OCI-LY3 (cell line): Measurements from ENCODE around the gene WNT7A.

Experiments
- H2AFZ ChIP-seq: fragments of 200-600, 300-600 bp; shearing (Covaris generic); 2 replicates; pipeline ENCODE4 v1.6.0; 2014; ENCODE audit warnings: antibody characterized with exemption, low read depth, low read length
- H3K27ac ChIP-seq: fragments of 200-600, 300-600 bp; sonication (generic); 2 replicates; pipeline ENCODE4 v1.5.1; 2014; ENCODE audit warnings: mild to moderate bottlenecking, low read length, moderate library complexity, mixed read lengths
- H3K27me3 ChIP-seq: fragments of 200-600, 300-600 bp; sonication (generic); 2 replicates; pipeline ENCODE4 v1.6.1; 2014; ENCODE audit warnings: low read depth, low read length, mixed read lengths
- H3K36me3 ChIP-seq: fragments of 200-600, 300-600 bp; sonication (generic); replicated peaks from 2 replicates; pipeline ENCODE3; 2014; ENCODE audit warnings: low read depth, low read length, mixed read lengths
- H3K4me1 ChIP-seq: fragments of 300-600, 200-600 bp; sonication (generic); 2 replicates; pipeline ENCODE4 v1.6.1; 2014; ENCODE audit warnings: low read length, mixed read lengths
- H3K4me2 ChIP-seq: fragments of 200-600, 300-600 bp; sonication (generic); 2 replicates; pipeline ENCODE4 v1.6.1; 2014; ENCODE audit warnings: low read length, mixed read lengths
- H3K4me3 ChIP-seq: fragments of 300-600, 200-600 bp; sonication (generic); 2 replicates; pipeline ENCODE4 v1.5.1; 2014; ENCODE audit warnings: antibody characterized with exemption, mild to moderate bottlenecking, low read length, moderate library complexity
- H3K79me2 ChIP-seq: fragments of 300-600, 200-600 bp; shearing (Covaris generic); 2 replicates; pipeline ENCODE4 v1.6.1; 2014; ENCODE audit warnings: mild to moderate bottlenecking, low read length, mixed read lengths
- H3K9ac ChIP-seq: fragments of 300-600, 200-600 bp; shearing (Covaris generic); 2 replicates; pipeline ENCODE4 v1.6.0; 2014; ENCODE audit warnings: mild to moderate bottlenecking, low read length, moderate library complexity
- H3K9me3 ChIP-seq: fragments of 200-600, 300-600 bp; shearing (Covaris generic); 2 replicates; pipeline ENCODE4 v1.6.1; 2014; ENCODE audit warnings: low read length, mixed read lengths; ENCODE audit not compliant: insufficient read depth
- H4K20me1 ChIP-seq: fragments of 200-600, 300-600 bp; sonication (generic); 2 replicates; pipeline ENCODE4 v1.6.1; 2016; ENCODE audit warnings: low read length, mixed read lengths; ENCODE audit not compliant: insufficient read depth
- EZH2phosphoT487 ChIP-seq: fragments of 200-600 bp; shearing (Covaris generic); IDR thresholded peaks from 2 replicates; pipeline ENCODE4 v1.6.1; 2018; ENCODE audit warnings: antibody characterized with exemption, mixed run types, low read depth
- TF ChIP-seq, protein P1 (sequence below): fragments of 200-600, 300-600 bp; sonication (generic); IDR thresholded peaks from 2 replicates; pipeline ENCODE4 v1.5.1; 2014; ENCODE audit warnings: antibody characterized with exemption, low read length, low read depth

Gene WNT7A

DNA sequence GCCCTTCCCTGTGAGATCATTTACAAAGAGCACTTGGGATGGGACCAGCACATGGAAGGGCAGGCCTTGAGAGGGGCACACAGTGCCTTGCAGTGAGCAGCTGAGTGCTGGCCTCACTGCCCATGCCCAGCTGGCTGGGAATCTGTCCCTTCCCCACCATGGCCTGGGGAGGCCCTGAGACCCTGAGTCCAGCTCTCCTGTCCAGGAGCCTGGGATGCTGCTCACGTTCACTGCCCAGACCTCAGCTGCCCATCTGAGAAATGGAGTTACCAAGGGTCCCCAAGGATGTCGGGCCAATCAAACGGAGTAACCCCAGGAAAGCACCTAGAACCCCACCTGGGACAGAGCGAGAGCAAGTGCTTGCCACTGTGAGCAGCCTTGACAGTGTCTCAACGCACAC is 35.6 kb downstream of the WNT7A start:
- no peaks in the 10 kb centered on the region for H3K36me3 ChIP-seq
- H3K4me1 ChIP-seq = no peaks in the 10 kb centered on the region
- no peak overlapping the region for H3K4me3 ChIP-seq
- H3K27ac ChIP-seq = no peak overlapping the region
- no peaks in the 10 kb centered on the region for H3K9me3 ChIP-seq
- no peak overlapping the region for H3K4me2 ChIP-seq
- no peak overlapping the region for H2AFZ ChIP-seq
- no peak overlapping the region for H3K9ac ChIP-seq
- TF ChIP-seq, protein P1, sequence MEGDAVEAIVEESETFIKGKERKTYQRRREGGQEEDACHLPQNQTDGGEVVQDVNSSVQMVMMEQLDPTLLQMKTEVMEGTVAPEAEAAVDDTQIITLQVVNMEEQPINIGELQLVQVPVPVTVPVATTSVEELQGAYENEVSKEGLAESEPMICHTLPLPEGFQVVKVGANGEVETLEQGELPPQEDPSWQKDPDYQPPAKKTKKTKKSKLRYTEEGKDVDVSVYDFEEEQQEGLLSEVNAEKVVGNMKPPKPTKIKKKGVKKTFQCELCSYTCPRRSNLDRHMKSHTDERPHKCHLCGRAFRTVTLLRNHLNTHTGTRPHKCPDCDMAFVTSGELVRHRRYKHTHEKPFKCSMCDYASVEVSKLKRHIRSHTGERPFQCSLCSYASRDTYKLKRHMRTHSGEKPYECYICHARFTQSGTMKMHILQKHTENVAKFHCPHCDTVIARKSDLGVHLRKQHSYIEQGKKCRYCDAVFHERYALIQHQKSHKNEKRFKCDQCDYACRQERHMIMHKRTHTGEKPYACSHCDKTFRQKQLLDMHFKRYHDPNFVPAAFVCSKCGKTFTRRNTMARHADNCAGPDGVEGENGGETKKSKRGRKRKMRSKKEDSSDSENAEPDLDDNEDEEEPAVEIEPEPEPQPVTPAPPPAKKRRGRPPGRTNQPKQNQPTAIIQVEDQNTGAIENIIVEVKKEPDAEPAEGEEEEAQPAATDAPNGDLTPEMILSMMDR = no peak
- TF ChIP-seq EZH2phosphoT487 = no peak
- H4K20me1 ChIP-seq = no peaks in the 10 kb centered on the region
- H3K27me3 ChIP-seq = peaks cover 38% of the 10 kb centered on the region
- H3K79me2 ChIP-seq = no peaks in the 10 kb centered on the region

DNA sequence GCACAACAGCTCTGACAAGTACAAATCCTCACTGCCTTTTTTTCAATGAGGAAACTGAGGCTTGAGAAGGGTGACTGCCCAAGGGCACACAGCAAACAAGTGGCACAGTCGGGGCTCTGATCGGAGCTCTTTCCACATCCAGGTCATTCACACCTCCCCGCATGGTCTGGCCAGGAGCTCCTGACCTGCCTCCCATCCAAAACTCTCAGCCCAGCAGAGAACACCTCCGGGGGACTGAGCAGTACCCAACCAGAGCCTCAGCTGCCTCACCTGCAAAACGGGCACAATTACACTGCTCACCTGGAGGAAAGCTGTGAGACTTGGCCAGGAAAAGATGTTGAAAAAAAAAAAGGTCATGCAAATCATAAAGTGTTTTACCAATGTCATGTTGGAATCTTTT is 36.5 kb downstream of the WNT7A start:
- Histone ChIP-seq H4K20me1 (no peaks in the 10 kb centered on the region), H3K4me2 (no peak overlapping the region), H3K4me1 (no peaks in the 10 kb centered on the region), H2AFZ (no peak overlapping the region), H3K9me3 (no peaks in the 10 kb centered on the region), H3K79me2 (no peaks in the 10 kb centered on the region), H3K9ac (no peak overlapping the region), H3K4me3 (no peak overlapping the region), H3K27me3 (peaks cover 33% of the 10 kb centered on the region), H3K36me3 (no peaks in the 10 kb centered on the region), H3K27ac (no peak overlapping the region)
- no peak for TF ChIP-seq EZH2phosphoT487
- TF ChIP-seq, protein P1 = no peak

DNA sequence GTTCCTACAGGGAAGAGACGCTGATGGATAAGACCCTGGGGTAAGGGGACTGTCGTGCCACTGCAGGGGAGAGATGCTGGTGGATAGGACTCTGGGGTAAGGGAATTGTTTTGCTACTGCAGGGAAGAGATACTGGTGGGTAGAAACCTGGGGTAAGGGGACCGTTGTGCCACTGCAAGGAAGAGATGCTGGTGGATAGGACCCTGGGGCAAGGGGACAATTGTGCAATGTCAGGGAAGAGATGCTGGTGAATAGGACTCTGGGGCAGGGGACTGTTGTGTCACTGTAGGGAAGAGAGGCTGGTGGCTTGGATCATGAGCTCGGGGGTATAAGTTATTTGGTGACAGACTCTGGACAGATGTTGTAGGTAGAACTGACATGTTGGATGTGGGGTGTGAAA is 37.6 kb downstream of the WNT7A start:
- Histone ChIP-seq H3K9me3 (no peaks in the 10 kb centered on the region), H3K9ac (no peak overlapping the region), H4K20me1 (no peaks in the 10 kb centered on the region), H3K4me3 (no peak overlapping the region), H3K79me2 (no peaks in the 10 kb centered on the region), H3K4me1 (no peaks in the 10 kb centered on the region), H3K27me3 (peaks cover 40% of the 10 kb centered on the region), H2AFZ (no peak overlapping the region), H3K4me2 (no peak overlapping the region), H3K27ac (no peak overlapping the region), H3K36me3 (no peaks in the 10 kb centered on the region)
- no peak for TF ChIP-seq EZH2phosphoT487
- TF ChIP-seq, protein P1 = no peak

DNA sequence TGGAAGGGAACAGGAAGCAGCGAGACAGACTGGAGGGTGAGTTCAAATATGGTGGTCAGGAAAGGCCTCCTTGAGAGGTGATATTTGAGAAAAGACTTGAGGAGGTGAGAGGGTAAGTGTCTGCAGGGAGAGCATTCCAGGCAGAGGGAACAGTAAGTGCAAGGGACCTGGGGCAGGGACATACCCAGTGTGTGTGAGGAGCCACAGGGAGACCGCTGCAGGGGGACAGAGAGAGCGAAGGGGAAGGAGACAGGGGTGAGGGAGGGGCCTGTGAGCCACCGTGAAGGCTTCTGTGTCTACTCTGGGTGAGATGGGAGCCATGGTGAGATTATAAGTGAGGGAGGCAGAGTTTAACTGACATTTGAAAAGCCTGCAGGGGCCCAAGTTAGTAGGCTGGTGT is 38.0 kb downstream of the WNT7A start:
- H3K4me1 ChIP-seq = no peaks in the 10 kb centered on the region
- no peak overlapping the region for H2AFZ ChIP-seq
- no peaks in the 10 kb centered on the region for H3K9me3 ChIP-seq
- no peak overlapping the region for H3K27ac ChIP-seq
- TF ChIP-seq, protein P1 = no peak
- TF ChIP-seq EZH2phosphoT487 = no peak
- H3K4me3 ChIP-seq = no peak overlapping the region
- no peaks in the 10 kb centered on the region for H4K20me1 ChIP-seq
- H3K4me2 ChIP-seq = no peak overlapping the region
- H3K27me3 ChIP-seq = peaks cover 40% of the 10 kb centered on the region
- H3K9ac ChIP-seq = no peak overlapping the region
- H3K79me2 ChIP-seq = no peaks in the 10 kb centered on the region
- H3K36me3 ChIP-seq = no peaks in the 10 kb centered on the region
